Inflammatory macrophage treated with lipopolysaccharide for 4 hours (primary cell): ENCODE measurements around the gene C1QTNF5.
A peak's percentile ranks its signal among the peaks of the same experiment; 100 is the strongest.

ENCODE experiments used
- DNase-seq: peaks from one replicate; pipeline ENCODE4 v3.0.0-alpha.2; 2020

The C1QTNF5 gene

DNA sequence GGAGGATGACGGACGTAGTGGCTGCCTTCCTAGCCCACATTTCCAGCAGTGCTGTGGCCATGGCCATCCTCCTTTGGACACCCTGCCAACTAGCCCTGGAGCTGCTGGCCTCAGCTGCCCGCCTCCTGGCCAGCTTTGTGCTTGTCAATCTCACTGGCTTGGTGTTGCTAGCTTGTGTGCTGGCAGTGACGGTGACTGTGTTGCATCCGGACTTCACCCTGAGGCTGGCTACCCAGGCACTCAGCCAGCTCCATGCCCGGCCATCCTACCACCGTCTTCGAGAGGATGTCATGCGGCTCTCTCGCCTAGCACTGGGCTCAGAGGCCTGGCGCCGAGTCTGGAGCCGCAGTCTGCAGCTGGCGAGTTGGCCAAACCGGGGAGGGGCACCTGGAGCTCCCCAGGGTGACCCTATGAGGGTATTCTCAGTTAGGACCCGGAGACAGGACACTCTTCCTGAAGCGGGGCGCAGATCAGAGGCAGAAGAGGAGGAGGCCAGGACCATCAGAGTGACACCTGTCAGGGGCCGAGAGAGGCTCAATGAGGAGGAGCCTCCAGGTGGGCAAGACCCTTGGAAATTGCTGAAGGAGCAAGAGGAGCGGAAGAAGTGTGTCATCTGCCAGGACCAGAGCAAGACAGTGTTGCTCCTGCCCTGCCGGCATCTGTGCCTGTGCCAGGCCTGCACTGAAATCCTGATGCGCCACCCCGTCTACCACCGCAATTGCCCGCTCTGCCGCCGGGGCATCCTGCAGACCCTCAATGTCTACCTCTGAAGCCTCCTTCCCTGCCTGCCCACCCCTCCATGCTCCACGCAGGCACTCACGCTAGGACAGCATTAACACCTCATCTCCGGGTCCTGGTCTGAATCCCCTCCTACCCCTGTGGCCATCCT lies 4.8 kb downstream of the C1QTNF5 start:
- no peak for DNase-seq

DNA sequence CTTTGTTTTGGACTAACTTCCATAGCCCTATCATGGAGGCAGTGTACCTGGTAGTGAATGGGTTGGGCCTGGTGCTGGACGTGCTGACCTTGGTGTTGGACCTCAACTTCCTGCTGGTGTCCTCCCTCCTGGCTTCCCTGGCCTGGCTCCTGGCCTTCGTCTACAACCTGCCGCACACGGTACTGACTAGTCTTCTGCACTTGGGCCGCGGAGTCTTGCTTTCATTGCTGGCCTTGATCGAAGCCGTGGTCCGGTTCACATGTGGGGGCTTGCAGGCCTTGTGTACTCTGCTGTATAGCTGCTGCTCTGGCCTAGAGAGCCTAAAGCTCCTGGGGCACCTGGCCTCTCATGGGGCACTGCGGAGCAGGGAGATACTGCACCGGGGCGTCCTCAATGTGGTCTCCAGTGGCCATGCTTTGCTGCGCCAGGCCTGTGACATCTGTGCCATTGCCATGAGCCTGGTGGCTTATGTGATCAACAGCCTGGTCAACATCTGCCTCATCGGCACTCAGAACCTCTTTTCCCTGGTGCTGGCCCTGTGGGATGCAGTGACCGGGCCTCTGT lies 5.5 kb downstream of the C1QTNF5 start:
- DNase-seq: no peak

DNA sequence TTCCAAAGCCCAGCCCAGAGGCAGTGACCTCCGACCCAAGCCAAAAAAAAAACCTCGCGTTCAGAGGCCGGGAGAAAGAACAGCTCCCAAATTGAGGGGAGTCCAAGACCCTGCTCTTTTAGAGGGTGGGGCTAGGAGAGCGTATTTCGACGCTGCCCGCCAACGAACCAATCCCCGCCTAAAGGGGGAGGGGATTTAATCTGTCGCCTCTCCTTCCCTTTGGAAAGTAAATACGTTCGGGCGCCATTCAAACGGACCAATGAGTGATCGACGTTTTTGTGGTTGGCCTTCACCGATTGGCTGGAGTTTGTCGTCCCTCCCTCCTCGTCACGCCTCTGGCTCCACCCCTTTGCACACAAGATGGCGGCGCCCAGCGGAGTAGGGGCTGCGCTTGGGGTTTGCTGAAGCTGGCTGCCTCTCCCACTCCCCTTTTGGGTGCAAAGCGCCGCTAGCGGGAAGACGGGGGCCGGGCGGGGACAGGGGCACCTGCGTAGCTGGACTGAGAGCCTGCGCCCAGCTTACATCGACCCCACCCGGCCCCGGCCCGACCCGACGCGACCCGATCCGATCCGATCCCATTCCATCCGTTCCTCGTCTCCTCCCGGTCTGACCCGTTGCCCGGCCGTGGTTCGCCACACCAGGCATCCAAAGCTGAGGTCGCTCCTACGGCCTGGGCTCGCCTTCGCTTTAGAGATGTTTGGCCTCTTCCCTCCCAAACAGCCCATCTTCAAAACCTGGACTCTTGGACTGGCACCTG lies 6.3 kb downstream of the C1QTNF5 start, which contains the start of gene RNF26:
RNF26 (plus strand) TSS at position 354 of the 757 bp plus-strand sequence. CDS start 596 bp downstream, outside the sequence.
- DNase-seq: peak; percentile 98

DNA sequence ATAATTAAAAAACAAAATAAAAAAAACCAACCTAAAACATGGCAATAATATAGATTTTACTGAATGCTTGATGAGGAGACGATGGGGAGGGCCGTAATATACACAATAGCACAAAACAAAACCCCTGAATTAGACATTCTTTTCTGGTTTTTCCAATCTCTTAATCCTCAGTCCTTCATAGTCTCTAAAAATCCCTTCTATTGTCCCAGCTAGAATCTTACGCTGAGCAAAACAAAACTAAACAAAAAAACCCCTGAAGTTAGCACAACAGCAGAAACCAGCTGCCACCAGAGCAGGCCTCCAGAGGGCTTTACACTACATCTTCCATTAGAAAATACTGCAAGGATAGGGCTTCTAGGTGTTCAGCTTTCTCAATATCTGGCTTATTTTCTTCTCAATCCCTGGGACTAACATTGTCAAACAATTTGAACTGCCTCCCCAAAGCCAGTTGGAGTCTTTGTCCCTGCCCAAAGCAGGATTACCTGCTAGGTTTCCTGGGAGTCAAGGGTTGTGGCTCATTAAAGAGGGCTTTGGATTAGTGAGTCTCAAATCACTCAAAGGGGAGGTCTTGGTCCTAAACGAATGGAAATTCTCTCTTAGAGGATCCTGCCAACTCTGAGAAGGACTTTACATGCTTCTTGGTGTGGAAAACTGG lies 8.4 kb downstream of the C1QTNF5 start:
- no peak for DNase-seq

DNA sequence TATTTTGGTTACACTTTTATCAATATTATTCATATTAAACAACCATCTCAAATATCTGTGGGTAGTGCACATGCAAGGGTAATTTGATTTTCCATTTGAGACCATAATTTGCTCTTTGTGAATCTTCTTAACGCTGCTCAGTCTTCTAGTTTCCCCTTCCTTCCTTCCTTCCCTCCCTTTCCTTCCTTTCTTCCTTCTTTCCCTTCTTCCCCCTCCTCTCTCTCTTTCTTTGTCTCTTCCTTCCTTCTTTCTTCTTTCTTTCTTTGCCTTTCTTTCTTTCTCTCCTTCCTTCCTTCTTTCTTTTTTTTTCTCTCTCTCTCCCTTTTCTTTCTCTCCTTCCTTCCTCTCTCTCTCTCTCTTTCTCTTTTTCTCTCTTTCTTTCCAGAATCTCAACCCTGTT lies 10.4 kb downstream of the C1QTNF5 start:
- no peak for DNase-seq

DNA sequence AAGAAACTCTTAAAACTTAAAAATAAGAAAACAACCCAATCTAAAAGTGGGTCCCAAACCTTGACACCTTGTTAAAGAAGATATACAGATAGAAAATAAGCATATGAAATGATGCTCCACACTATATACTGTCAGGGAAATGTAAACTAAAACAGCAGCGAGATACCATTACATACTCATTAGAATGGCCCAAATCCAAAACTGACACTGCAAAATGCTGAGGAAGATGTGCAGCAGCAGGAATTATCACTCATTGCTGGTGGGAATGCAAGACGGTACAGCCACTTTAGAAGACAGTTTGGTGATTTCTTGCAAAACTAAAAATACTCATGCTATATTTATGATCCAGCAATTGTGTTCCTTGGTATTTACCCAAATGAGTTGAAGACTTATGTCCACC lies 11.4 kb downstream of the C1QTNF5 start:
- no peak for DNase-seq

DNA sequence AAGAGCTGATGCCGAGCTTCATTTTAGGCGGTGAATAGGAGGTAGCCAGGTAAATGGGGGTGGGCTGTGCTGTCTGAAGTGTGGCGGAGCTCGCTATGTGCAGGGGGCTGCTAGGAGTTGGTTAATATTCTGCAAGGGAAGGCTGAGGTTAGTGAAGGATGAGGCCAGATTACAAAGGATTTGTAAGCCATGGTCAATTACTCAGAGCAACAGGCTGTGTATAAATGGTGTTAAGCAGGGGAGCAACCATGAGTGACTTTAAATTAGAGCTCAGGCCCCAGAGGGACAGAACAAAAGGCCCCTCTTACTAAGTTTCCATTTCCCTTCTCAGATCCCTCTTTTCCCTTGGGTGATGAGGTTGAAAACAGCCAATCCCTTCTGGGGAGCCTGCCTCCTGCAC lies 16.5 kb downstream of the C1QTNF5 start:
- no peak for DNase-seq

DNA sequence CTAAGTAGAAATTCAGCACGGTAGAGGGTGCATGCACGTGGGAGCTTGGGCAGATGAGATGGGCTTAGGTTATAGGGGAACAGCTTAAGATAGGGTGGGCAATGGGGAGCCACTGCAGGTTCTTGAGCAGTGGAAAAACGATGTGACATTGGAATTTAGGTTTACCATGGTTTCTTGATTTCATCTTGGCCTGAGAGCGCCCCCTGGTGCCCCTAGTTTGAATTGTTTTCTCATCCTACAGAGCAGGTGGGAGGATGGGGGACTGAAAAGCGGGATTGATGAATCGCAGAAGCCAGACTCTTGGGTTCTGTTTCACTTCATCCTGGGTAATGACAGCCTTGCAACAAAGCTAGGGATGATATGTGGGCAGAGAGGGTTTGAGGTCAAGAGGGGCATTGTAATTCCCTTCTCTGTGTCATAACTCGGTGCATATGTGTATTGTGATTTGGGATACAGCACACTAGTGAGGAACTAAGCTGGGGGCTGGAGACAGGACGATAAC lies 17.1 kb downstream of the C1QTNF5 start:
- DNase-seq: peak; percentile 63

DNA sequence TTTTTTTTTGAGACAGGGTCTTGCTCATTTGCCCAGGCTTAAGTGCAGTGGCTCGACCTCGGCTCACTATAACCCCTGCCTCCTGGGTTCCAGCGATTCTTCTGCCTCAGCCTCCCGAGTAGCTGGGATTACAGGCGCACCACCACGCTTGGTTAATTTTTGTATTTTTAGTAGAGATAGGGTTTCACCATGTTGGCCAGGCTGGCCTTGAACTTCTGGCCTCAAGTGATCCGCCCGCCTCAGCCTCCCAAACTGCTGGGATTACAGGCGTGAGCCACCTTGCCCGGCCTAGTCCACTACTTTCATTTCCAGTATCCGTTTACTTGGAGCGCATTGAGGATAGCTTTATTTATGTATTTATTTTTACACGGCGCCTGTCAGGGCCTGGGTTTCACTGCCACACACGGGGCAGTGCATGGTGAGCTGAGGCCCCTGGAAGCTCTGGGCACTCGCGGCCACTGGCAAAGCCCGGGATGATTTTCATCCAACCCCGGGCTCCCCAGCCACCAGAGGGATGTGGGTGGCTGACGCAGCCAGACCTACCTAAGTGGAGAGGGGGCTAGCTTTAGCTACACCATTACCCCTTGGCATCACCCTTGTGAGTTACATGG lies 17.7 kb downstream of the C1QTNF5 start:
- DNase-seq: no peak

DNA sequence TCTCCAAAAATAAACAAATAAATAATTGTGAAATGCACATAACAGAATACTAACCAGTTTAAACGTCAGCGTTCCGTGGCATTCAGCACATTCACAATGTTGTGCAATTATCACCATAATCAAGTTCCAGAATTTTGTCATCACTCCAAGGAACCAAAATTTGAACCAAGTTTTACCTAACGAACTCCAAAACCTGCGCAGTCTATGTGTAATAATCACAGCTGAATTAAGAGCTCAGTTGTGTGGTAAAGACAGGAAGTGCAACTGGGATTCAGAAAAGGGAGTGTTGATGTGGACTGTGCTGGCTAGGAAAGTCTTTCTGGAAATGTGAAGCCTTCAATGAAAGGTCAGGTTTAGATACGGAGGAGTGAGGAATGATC lies 18.3 kb downstream of the C1QTNF5 start:
- DNase-seq: no peak

DNA sequence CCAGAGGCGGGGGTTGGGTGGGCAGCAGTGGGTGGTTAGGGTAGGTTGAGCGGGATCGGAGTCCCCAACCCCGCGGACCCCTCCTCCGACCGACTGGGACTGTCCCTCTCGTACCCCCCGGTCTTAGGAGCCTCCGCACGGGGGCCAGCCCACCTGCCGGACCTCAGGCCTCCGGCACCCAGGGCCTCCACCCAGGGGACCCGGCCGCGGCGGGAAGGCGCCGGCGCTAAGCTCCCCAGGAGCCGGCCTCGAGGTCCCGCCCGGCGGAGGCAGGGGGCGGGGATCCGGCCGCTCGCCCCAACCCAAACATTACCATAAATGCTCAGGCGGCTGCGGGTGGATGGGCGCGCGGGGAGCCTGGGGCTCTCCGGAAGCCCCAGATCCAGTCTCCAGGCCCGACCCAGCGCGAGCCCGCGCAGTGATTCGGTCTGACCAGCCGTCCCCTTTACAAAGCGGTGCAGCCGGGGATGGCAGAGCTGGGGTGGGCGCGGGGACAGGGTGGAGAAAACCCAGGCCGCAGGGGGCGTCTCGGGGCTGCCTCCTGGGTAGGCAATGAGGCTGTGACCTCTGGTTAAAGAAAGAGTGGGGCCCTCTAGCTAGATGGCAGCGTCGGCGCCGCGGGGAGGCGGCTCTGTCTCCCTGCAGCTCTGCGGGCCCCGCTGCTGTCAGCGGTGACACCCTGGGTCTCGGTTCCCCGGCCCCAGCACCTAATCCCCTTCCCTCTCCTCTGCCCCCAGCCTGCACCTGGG lies 19.7 kb downstream of the C1QTNF5 start:
- DNase-seq: peak; percentile 13

DNA sequence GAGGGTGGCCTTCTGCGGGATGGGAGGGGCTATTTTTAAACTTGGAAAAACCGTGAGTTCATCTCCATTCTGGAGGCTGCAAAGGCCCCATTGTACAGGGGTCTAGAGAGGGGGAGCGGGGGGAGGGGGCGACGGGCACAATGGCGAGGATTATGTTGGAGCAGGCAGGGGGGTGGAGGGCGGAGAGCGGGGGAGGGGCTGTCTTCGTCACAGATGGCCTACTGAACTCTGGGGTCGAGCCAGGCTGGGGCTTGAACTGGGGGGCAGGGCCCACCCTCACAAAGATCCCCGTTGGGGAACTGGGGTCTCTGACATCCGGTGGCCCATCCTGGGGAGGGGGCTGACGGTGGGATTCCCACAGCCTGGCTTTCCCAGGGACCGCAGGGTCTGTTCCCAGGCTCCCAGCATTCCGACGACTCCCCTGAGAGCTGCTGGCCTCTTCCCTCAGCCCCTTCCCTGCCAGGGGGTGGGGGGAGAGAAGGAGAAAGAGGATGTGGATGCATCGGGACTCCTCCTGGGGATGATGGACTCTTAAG lies 20.4 kb downstream of the C1QTNF5 start:
- DNase-seq: no peak

DNA sequence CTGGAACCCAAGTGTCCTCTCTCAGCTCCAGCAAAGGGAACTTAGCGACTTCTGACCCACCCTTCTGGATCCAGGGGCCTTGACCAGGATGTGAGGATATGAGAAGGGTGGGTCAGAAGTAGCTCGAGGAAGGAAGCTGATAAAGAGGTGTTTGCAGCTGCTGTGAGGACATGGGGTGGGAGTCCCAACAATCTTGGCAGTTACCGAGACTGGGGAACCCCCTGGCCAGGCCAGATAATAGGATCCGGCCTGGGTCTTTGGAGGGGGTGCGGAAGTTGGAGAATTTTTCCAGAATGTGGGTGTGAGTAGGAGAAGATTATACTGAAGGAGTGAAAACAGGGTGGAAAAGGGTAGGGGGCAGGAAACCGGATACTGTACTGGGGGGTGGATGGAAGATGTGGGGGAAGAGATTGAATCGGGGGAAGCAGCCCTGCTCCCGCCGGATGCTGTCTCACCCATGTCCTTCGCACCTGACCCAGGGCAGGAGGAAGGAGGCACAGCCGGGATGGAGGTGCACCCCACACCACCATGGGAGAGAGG lies 20.9 kb downstream of the C1QTNF5 start:
- DNase-seq: no peak

DNA sequence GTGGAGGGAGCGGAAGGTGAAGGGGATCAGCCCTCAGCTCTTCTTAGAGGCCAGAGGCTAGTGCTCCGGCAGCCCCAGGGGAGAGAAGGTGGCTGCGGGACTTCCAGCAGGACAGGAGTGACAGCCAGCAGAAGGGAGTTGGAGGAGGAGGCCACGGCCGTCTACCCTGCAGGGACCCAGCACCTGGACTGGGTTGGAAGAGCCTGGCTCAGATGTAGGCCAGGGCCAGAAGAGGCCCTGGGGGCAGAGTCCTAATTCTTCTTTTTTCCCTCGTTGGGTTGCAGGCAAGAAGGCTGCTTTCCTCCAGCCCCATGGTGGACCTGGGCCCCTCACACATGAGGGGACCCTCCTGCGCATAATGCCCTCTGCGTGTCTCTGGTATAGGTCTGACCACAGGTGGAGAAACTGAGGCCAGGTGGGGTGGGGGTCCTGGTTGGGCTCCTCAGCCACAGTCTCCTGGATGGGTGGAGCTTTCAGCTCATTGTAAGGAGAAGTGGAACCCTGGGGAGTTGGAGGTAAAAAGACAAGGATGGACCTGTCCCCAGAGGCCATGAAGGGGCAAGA lies 21.5 kb downstream of the C1QTNF5 start:
- no peak for DNase-seq

DNA sequence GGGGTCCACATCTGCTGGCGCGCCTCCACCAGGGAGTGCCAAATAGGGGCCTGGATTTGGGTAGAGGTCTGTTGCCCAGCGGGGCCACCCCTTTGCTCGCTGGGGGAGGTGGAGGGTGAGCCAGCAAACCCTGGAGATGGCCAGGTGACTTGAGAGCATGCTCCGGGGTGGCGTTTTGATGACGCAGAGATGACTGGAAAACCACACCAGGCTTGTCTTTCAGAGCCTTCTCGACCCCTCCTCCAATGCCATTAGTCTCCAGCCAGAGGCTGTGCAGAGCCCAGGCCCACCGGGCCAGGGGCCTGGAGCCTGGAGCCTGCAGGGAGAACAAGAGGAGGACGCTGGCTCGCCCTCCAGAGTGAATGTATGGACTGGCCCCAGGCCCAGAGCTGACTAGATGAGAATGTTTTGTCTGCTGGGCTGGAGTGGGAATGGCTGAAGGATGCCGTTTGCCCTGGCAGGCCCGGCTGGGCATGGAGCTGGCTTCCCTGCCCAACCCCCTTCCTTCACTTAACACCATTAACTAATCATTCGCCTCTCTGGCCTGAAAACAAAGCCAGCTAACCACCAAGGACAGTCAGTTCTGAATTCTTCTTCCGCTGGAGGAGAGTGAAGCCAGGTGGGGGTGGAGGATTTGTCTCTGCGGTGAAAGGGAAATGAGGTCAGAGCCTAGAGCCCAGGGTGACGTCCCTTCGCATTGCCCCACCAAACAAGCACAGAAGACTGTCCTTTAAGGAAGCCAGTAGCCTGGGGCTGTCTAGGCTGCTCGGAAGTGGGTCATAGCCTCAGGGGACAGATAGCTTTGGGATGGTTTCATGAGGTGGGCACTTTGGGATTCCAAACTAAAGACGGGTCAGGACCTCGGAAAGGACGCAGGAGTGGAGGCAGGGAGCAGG lies 22.2 kb downstream of the C1QTNF5 start:
- DNase-seq: peak; percentile 46

DNA sequence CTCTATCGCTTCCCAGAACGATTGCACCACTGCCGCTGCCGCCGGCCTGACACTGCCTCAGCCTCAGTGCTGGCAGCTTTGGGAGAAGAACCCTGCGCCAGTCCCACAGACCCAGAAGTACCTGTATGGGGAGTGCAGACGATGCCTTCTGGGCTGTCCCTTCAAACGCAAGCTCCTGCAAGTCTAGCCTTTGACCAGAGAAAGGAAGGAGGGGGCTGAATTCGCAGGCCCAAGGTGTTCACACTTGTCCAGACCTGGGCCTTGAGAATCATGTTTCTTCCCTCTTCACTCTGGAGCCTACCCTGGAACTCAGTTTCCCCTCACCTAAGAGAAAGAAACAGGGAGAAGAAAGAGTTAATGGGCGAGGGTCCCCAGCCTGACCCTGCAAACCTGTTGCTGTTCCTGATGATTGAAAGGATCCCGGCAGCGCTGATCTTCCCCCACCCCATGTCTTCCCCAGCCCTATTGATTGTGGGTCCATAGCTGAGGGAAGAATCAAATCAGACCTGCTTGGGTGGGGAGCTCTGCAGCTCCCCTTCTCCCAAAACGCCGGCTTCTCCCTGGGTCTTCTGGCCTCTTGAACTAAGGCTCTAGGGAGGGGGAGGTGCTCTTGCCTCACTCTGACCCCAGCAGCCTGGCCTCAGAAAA lies 23.0 kb downstream of the C1QTNF5 start:
- DNase-seq: no peak

DNA sequence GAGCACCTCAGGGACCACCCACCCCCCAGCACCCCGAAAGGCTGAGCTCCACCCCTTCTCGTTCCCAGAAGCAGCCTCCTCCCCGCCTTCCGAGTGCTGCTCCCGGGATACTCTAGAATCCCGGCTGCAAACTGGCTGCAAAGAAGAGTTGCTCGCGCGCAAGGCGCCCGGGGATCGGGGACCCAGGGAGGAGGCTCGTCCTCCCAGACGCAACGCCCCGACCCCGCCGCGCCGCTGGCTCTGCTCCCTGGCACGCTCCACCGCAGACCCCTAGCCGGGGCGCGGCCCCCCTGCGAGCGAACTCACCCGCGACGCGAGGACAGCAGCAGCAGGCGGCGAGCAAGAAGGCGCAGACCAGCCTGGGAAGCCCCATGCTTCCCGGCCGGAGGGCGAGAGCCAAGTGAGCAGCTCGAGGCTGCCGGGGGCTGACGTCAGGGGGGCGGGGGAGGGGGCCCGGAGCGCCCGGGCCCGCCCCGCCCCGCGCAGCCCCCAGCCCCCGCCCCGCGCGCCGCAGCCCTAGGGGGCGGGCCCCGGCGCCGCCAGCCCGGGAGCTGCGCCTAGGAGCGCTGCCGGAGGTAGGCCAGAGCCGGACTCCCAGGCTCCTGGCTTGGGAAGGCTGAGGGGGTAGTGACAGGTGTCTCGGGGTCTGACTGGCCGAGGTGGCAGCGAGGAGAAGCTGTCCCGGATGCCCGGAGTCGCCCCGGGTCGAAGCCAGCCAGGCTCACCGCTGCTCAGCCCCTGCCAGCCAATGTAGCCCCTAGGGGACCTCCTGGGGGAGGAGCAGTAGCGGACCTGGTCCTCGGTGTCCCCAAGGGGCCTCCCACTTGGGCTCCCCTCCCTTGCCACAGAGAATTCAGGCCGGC lies 23.7 kb downstream of the C1QTNF5 start, which contains the start of gene MCAM:
MCAM (minus strand) TSS at position 402 of the 863 bp plus-strand sequence; CDS start at position 373, 29 bp downstream.
- DNase-seq: no peak
